CD8-positive, alpha-beta memory T cell (primary cell): ENCODE measurements around the gene ZYX. TPM values are rescaled to one million over a fixed set of nuclear protein-coding genes. Genes with fewer than 3 reads are reported as not detected.

Source experiments
- CTCF ChIA-PET: fragments of 350-600 bp; sonication (Branson Sonifier 250); formaldehyde crosslinking; loops from one replicate; lab custom pipeline; 2021; ENCODE audit warnings: antibody characterized with exemption; lab: Charles Lee
- POLR2A ChIA-PET: fragments of 350-600 bp; sonication (Branson Sonifier 250); formaldehyde crosslinking; loops from one replicate; lab custom pipeline; 2021; ENCODE audit warnings: antibody characterized with exemption; lab: Charles Lee
- DNase-seq, 5 donors: peaks; one replicate each; pipeline versions ENCODE4 v3.0.0 to v3.0.0-alpha.2; 2020 to 2022; ENCODE audit warnings: mixed read lengths in 1 of 5
- H3K27ac ChIP-seq: one replicate; pipeline ENCODE4 v1.7.0; 2013; ENCODE audit warnings: low read depth, mild to moderate bottlenecking, low read length, moderate library complexity
- H3K27me3 ChIP-seq: 2 replicates; pipeline ENCODE4 v1.7.0; 2013; ENCODE audit warnings: low read length, mild to moderate bottlenecking; ENCODE audit not compliant: insufficient read depth, poor library complexity, severe bottlenecking
- H3K36me3 ChIP-seq: 2 replicates; pipeline ENCODE4 v1.7.0; 2013; ENCODE audit warnings: mild to moderate bottlenecking, low read length, moderate library complexity; ENCODE audit not compliant: insufficient read depth
- H3K4me1 ChIP-seq: 2 replicates; pipeline ENCODE4 v1.7.0; 2013; ENCODE audit warnings: mild to moderate bottlenecking, low read length, moderate library complexity; ENCODE audit not compliant: insufficient read depth
- H3K4me3 ChIP-seq: 2 replicates; pipeline ENCODE4 v1.7.0; 2013; ENCODE audit warnings: mild to moderate bottlenecking, low read length
- H3K9me3 ChIP-seq: 2 replicates; pipeline ENCODE4 v1.7.0; 2013; ENCODE audit warnings: mild to moderate bottlenecking, low read length
- H3K27ac Mint-ChIP-seq, 8 donors: one replicate each; pipeline ENCODE4 v1.8.0; 2020 to 2021; ENCODE audit warnings: mixed read lengths in 8 of 8, mild to moderate bottlenecking in 6 of 8, inconsistent platforms in 3 of 8, moderate library complexity in 3 of 8
- H3K27me3 Mint-ChIP-seq, 2 donors: one replicate each; pipeline ENCODE4 v1.8.0; 2020 to 2021; ENCODE audit warnings: mixed read lengths in 2 of 2, mild to moderate bottlenecking in 1 of 2, moderate library complexity in 1 of 2
- H3K36me3 Mint-ChIP-seq, 3 donors: one replicate each; pipeline ENCODE4 v1.8.0; 2020 to 2021; ENCODE audit warnings: mixed read lengths in 3 of 3, inconsistent platforms in 1 of 3, mild to moderate bottlenecking in 1 of 3
- H3K4me1 Mint-ChIP-seq, 3 donors: one replicate each; pipeline ENCODE4 v1.8.0; 2020 to 2021; ENCODE audit warnings: mixed read lengths in 3 of 3, inconsistent platforms in 1 of 3, mild to moderate bottlenecking in 1 of 3
- H3K4me3 Mint-ChIP-seq, 7 donors: one replicate each; pipeline ENCODE4 v1.8.0; 2020 to 2021; ENCODE audit warnings: mixed read lengths in 7 of 7, mild to moderate bottlenecking in 6 of 7, moderate library complexity in 4 of 7, inconsistent platforms in 2 of 7
- H3K9me3 Mint-ChIP-seq, 5 donors: one replicate each; pipeline ENCODE4 v1.8.0; 2020 to 2022; ENCODE audit warnings: mixed read lengths in 5 of 5, mild to moderate bottlenecking in 3 of 5, moderate library complexity in 2 of 5, inconsistent platforms in 1 of 5
- polyA plus RNA-seq: library from polyadenylated mRNA; unstranded; fragments of 300-500 nt; fragmentation: Illumina TruSeq; gene quantifications from one replicate; pipeline ENCODE4 v1.2.3, GENCODE V29; 2021
- total RNA-seq, 2 experiments: library from RNA; stranded (reverse); gene quantifications; one replicate each; pipeline ENCODE4 v1.2.3, GENCODE V29; 2021

The ZYX gene
- total and polyA plus RNA-seq, 3 experiments from 2014 or later, result 101 to 143 (median 104) TPM

- H3K27me3 Mint-ChIP-seq, result peaks cover 14 to 25% of the 10 kb centered on the region in 2 donors
- H3K9me3 Mint-ChIP-seq, result no peaks in the 10 kb centered on the region
- H3K4me1 ChIP-seq, result peaks cover 7% of the 10 kb centered on the region
- DNase-seq, result no peak
- CTCF ChIA-PET, result interaction anchor here (1.0 to 3.4 kb wide), 4 partner anchors 9 to 123 kb away, joined by 3 to 14 read pairs (median 10); partner anchors contain the start of gene ZYX
- peak overlapping the region in 4 of 8 donors; percentile 4 to 66 (median 48) for H3K27ac Mint-ChIP-seq
- peak overlapping the region; percentile 71 to 90 (median 78) for H3K4me3 Mint-ChIP-seq
- POLR2A ChIA-PET, result interaction anchor here (0.6 to 1.0 kb wide), 2 partner anchors 18 to 63 kb away, joined by 3 read pairs; no protein-coding TSS in a partner anchor
- no peak overlapping the region for H3K27ac ChIP-seq
- H3K27me3 ChIP-seq, result peaks cover 25% of the 10 kb centered on the region
- no peaks in the 10 kb centered on the region for H3K36me3 ChIP-seq
- no peaks in the 10 kb centered on the region for H3K9me3 ChIP-seq
- peaks cover 10 to 16% (median 11%) of the 10 kb centered on the region in 3 donors for H3K4me1 Mint-ChIP-seq
- no peaks in the 10 kb centered on the region for H3K36me3 Mint-ChIP-seq
- H3K4me3 ChIP-seq, result peak overlapping the region; percentile 38
Observed at GRCh38 chr7:143363016-143363937, 17.9 kb upstream of the ZYX start.

- peaks cover 21 to 29% (median 22%) of the 10 kb centered on the region in 3 donors for H3K4me1 Mint-ChIP-seq
- peaks cover 10 to 25% of the 10 kb centered on the region in 2 donors for H3K27me3 Mint-ChIP-seq
- peak overlapping the region in 1 of 8 donors; percentile 88 for H3K27ac Mint-ChIP-seq
- ChIA-PET POLR2A (no interaction called here), CTCF (interaction anchor here (1.3 to 4.5 kb wide), 4 partner anchors 10 to 128 kb away, joined by 3 to 36 read pairs (median 7); no protein-coding TSS in a partner anchor)
- no peak overlapping the region for H3K4me3 Mint-ChIP-seq
- H3K36me3 ChIP-seq, result no peaks in the 10 kb centered on the region
- DNase-seq, result no peak
- no peak overlapping the region for H3K27ac ChIP-seq
- no peaks in the 10 kb centered on the region for H3K36me3 Mint-ChIP-seq
- no peaks in the 10 kb centered on the region for H3K9me3 Mint-ChIP-seq
- H3K4me3 ChIP-seq, result no peak overlapping the region
- peaks cover 23% of the 10 kb centered on the region for H3K27me3 ChIP-seq
- H3K4me1 ChIP-seq, result peaks cover 16% of the 10 kb centered on the region
- no peaks in the 10 kb centered on the region for H3K9me3 ChIP-seq
Observed at GRCh38 chr7:143367972-143368371, 13.2 kb upstream of the ZYX start.

GRCh38 chr7:143368387-143368786 is 12.8 kb upstream of the ZYX start:
- Histone ChIP-seq H3K27me3 (peaks cover 19% of the 10 kb centered on the region), H3K9me3 (no peaks in the 10 kb centered on the region), H3K27ac (no peak overlapping the region), H3K4me1 (peaks cover 12% of the 10 kb centered on the region), H3K36me3 (no peaks in the 10 kb centered on the region), H3K4me3 (no peak overlapping the region)
- peaks cover 7 to 21% of the 10 kb centered on the region in 2 donors for H3K27me3 Mint-ChIP-seq
- H3K4me3 Mint-ChIP-seq, result no peak overlapping the region
- POLR2A ChIA-PET, result no interaction called here
- CTCF ChIA-PET, result interaction anchor here (1.3 to 4.5 kb wide), 5 partner anchors 10 to 128 kb away, joined by 3 to 36 read pairs (median 8); no protein-coding TSS in a partner anchor
- H3K27ac Mint-ChIP-seq, result peak overlapping the region in 2 of 8 donors; percentile 6 to 88
- peaks cover 20 to 29% (median 22%) of the 10 kb centered on the region in 3 donors for H3K4me1 Mint-ChIP-seq
- DNase-seq, result no peak
- no peaks in the 10 kb centered on the region for H3K9me3 Mint-ChIP-seq
- H3K36me3 Mint-ChIP-seq, result no peaks in the 10 kb centered on the region

- POLR2A ChIA-PET, result interaction anchor here (0.7 to 1.1 kb wide), 2 partner anchors 12 to 51 kb away, joined by 3 to 6 read pairs; partner anchors contain the start of gene ZYX
- no peaks in the 10 kb centered on the region for H3K9me3 ChIP-seq
- Mint-ChIP-seq H3K27ac (peak overlapping the region in 1 of 8 donors; percentile 26), H3K27me3 (peaks cover 0 to 5% of the 10 kb centered on the region in 2 donors), H3K36me3 (no peaks in the 10 kb centered on the region), H3K9me3 (no peaks in the 10 kb centered on the region), H3K4me3 (peak overlapping the region in 1 of 7 donors; percentile 5), H3K4me1 (peaks cover 35 to 39% (median 36%) of the 10 kb centered on the region in 3 donors)
- H3K4me3 ChIP-seq, result no peak overlapping the region
- peaks cover 3% of the 10 kb centered on the region for H3K27me3 ChIP-seq
- H3K36me3 ChIP-seq, result no peaks in the 10 kb centered on the region
- peaks cover 18% of the 10 kb centered on the region for H3K4me1 ChIP-seq
- DNase-seq, result no peak
- CTCF ChIA-PET, result interaction anchor here (0.9 to 4.5 kb wide), 9 partner anchors 10 to 155 kb away, joined by 3 to 36 read pairs (median 6); no protein-coding TSS in a partner anchor
- no peak overlapping the region for H3K27ac ChIP-seq
Observed at GRCh38 chr7:143369678-143370651, 11.2 kb upstream of the ZYX start.

- Mint-ChIP-seq H3K27me3 (no peaks in the 10 kb centered on the region), H3K27ac (peak overlapping the region; percentile 15 to 93 (median 87)), H3K4me1 (peaks cover 56 to 60% (median 58%) of the 10 kb centered on the region in 3 donors), H3K4me3 (peak overlapping the region in 6 of 7 donors; percentile 5 to 76 (median 41)), H3K9me3 (no peaks in the 10 kb centered on the region), H3K36me3 (no peaks in the 10 kb centered on the region)
- CTCF ChIA-PET, result interaction anchor here (0.7 to 4.5 kb wide), 19 partner anchors 8 to 132 kb away, joined by 3 to 36 read pairs (median 5); partner anchors contain the start of genes EPHA1 and FAM131B
- peaks cover 39% of the 10 kb centered on the region for H3K4me1 ChIP-seq
- POLR2A ChIA-PET, result interaction anchor here (0.7 to 1.0 kb wide), 2 partner anchors 8 to 112 kb away, joined by 3 to 11 read pairs; partner anchors contain the start of gene ZYX
- no peaks in the 10 kb centered on the region for H3K9me3 ChIP-seq
- H3K27me3 ChIP-seq, result no peaks in the 10 kb centered on the region
- H3K4me3 ChIP-seq, result no peak overlapping the region
- H3K27ac ChIP-seq, result no peak overlapping the region
- no peaks in the 10 kb centered on the region for H3K36me3 ChIP-seq
- DNase-seq, result peak in 4 of 5 donors; percentile 19 to 76 (median 50)
Observed at GRCh38 chr7:143372070-143372469, 9.1 kb upstream of the ZYX start.

GRCh38 chr7:143373255-143373794 is 7.8 kb upstream of the ZYX start:
- Histone ChIP-seq H3K36me3 (no peaks in the 10 kb centered on the region), H3K27me3 (no peaks in the 10 kb centered on the region), H3K4me3 (no peak overlapping the region), H3K27ac (no peak overlapping the region), H3K4me1 (peaks cover 44% of the 10 kb centered on the region), H3K9me3 (no peaks in the 10 kb centered on the region)
- Mint-ChIP-seq H3K4me3 (peak overlapping the region in 1 of 7 donors; percentile 28), H3K36me3 (no peaks in the 10 kb centered on the region), H3K27ac (peak overlapping the region in 6 of 8 donors; percentile 80 to 95 (median 88)), H3K4me1 (peaks cover 64 to 69% (median 67%) of the 10 kb centered on the region in 3 donors), H3K9me3 (no peaks in the 10 kb centered on the region), H3K27me3 (no peaks in the 10 kb centered on the region)
- DNase-seq, result no peak
- POLR2A ChIA-PET, result no interaction called here
- CTCF ChIA-PET, result interaction anchor here (1.1 to 3.1 kb wide), 5 partner anchors 11 to 133 kb away, joined by 3 to 19 read pairs (median 6); partner anchors contain the start of gene FAM131B
